DOHH2 (cell line): ENCODE results near the gene MRPL27.

ENCODE experiments used
- H3F3A ChIP-seq: fragments of 200-600 bp; sonication (generic), shearing (Covaris generic); 2 replicates; pipeline ENCODE4 v1.6.0; 2016; ENCODE audit warnings: antibody characterized with exemption, mild to moderate bottlenecking; ENCODE audit not compliant: control insufficient read depth, insufficient read depth
- H3K27ac ChIP-seq: fragments of 200-600 bp; sonication (generic); 2 replicates; pipeline ENCODE4 v1.5.1; 2014; ENCODE audit warnings: low read depth, mild to moderate bottlenecking, low read length, moderate library complexity
- H3K27me3 ChIP-seq: fragments of 200-600 bp; sonication (generic); 2 replicates; pipeline ENCODE4 v1.6.1; 2014; ENCODE audit warnings: mild to moderate bottlenecking, low read length, mixed read lengths; ENCODE audit not compliant: control insufficient read depth
- H3K36me3 ChIP-seq: fragments of 200-600 bp; sonication (generic); 2 replicates; pipeline ENCODE4 v1.6.1; 2014; ENCODE audit warnings: mild to moderate bottlenecking, low read length, moderate library complexity, mixed read lengths; ENCODE audit not compliant: control insufficient read depth
- H3K4me1 ChIP-seq: fragments of 200-600 bp; sonication (generic); 2 replicates; pipeline ENCODE4 v1.6.1; 2014; ENCODE audit warnings: mild to moderate bottlenecking, low read length, mixed read lengths; ENCODE audit not compliant: control insufficient read depth
- H3K4me2 ChIP-seq: fragments of 200-600 bp; sonication (generic); 2 replicates; pipeline ENCODE4 v1.6.0; 2014; ENCODE audit warnings: mild to moderate bottlenecking, low read length, moderate library complexity
- H3K4me3 ChIP-seq: fragments of 200-600 bp; sonication (generic); 2 replicates; pipeline ENCODE4 v1.5.1; 2014; ENCODE audit warnings: mild to moderate bottlenecking, low read length, mixed read lengths
- H3K79me2 ChIP-seq: fragments of 200-600 bp; sonication (generic); 2 replicates; pipeline ENCODE4 v1.6.1; 2014; ENCODE audit warnings: mild to moderate bottlenecking, low read length, mixed read lengths; ENCODE audit not compliant: control insufficient read depth
- H3K9me2 ChIP-seq: fragments of 200-600 bp; sonication (generic); replicated peaks from 2 replicates; pipeline ENCODE4 v1.6.1; 2014; ENCODE audit warnings: mild to moderate bottlenecking, low read length, mixed read lengths; ENCODE audit not compliant: control insufficient read depth
- H3K9me3 ChIP-seq: fragments of 200-600 bp; sonication (generic); 2 replicates; pipeline ENCODE4 v1.6.1; 2014; ENCODE audit warnings: antibody characterized with exemption, low read length, mixed read lengths; ENCODE audit not compliant: control insufficient read depth, insufficient read depth
- H4K20me1 ChIP-seq: fragments of 200-600 bp; sonication (generic); 2 replicates; pipeline ENCODE4 v1.6.0; 2014; ENCODE audit warnings: low read depth, mild to moderate bottlenecking, antibody characterized with exemption, low read length, moderate library complexity; ENCODE audit not compliant: control insufficient read depth, insufficient read depth
- CTCF ChIP-seq: fragments of 200-600 bp; sonication (generic); IDR thresholded peaks from one replicate; pipeline ENCODE4 v1.5.1; 2014; ENCODE audit warnings: antibody characterized with exemption, mild to moderate bottlenecking, low read depth, low read length; ENCODE audit not compliant: poor library complexity, severe bottlenecking
- EZH2phosphoT487 ChIP-seq: fragments of 200-600 bp; sonication (generic); IDR thresholded peaks from 2 replicates; pipeline ENCODE4 v1.6.1; 2017; ENCODE audit warnings: borderline replicate concordance, mild to moderate bottlenecking, antibody characterized with exemption, low read length, moderate library complexity, mixed read lengths

Gene MRPL27

GRCh38 chr17:50354198-50354597 lies 18.8 kb downstream of the MRPL27 start:
- H3K36me3 ChIP-seq = peaks cover 53% of the 10 kb centered on the region
- TF ChIP-seq EZH2phosphoT487 = no peak
- no peak for TF ChIP-seq CTCF

GRCh38 chr17:50353600-50354195 lies 19.3 kb downstream of the MRPL27 start:
- Histone ChIP-seq H3K27ac (no peak overlapping the region), H3K79me2 (peaks cover 9% of the 10 kb centered on the region), H3K4me1 (no peaks in the 10 kb centered on the region), H3K4me2 (no peak overlapping the region), H3K27me3 (no peaks in the 10 kb centered on the region), H3K4me3 (no peak overlapping the region), H3F3A (no peaks in the 10 kb centered on the region), H4K20me1 (no peaks in the 10 kb centered on the region), H3K9me2 (no peaks in the 10 kb centered on the region), H3K9me3 (no peaks in the 10 kb centered on the region), H3K36me3 (peaks cover 48% of the 10 kb centered on the region)
- TF ChIP-seq CTCF (no peak), EZH2phosphoT487 (no peak)

More at GRCh38 chr17:50354198-50354597, 18.8 kb downstream of the MRPL27 start:
- H3K4me1 ChIP-seq = no peaks in the 10 kb centered on the region
- H3K4me3 ChIP-seq = no peak overlapping the region
- no peaks in the 10 kb centered on the region for H3K9me3 ChIP-seq
- no peaks in the 10 kb centered on the region for H3F3A ChIP-seq
- H3K79me2 ChIP-seq = peaks cover 5% of the 10 kb centered on the region
- H3K27me3 ChIP-seq = no peaks in the 10 kb centered on the region
- H3K9me2 ChIP-seq = no peaks in the 10 kb centered on the region
- H3K4me2 ChIP-seq = no peak overlapping the region
- no peak overlapping the region for H3K27ac ChIP-seq
- H4K20me1 ChIP-seq = no peaks in the 10 kb centered on the region

GRCh38 chr17:50352693-50353599 lies 20.0 kb downstream of the MRPL27 start:
- no peaks in the 10 kb centered on the region for H3K9me2 ChIP-seq
- H3K36me3 ChIP-seq = peaks cover 41% of the 10 kb centered on the region
- H3F3A ChIP-seq = no peaks in the 10 kb centered on the region
- no peak for TF ChIP-seq EZH2phosphoT487
- TF ChIP-seq CTCF = no peak
- H3K27me3 ChIP-seq = no peaks in the 10 kb centered on the region
- H3K79me2 ChIP-seq = peaks cover 17% of the 10 kb centered on the region
- H3K4me2 ChIP-seq = no peak overlapping the region
- H3K4me3 ChIP-seq = no peak overlapping the region
- H4K20me1 ChIP-seq = 0 out of 2 replicates have a peak, but pooled peaks cover 4% of the 10 kb centered on the region
- H3K9me3 ChIP-seq = no peaks in the 10 kb centered on the region
- H3K27ac ChIP-seq = no peak overlapping the region
- H3K4me1 ChIP-seq = no peaks in the 10 kb centered on the region
